GM12878 (cell line): ENCODE measurements around the gene FCER1G. TPM values are rescaled to one million over a fixed set of nuclear protein-coding genes. Genes with fewer than 3 reads are reported as not detected.

Experiments
- ATAC-seq: fragments of 200-7000 bp; cut with Tn5 transposase; 3 replicates; pipeline ENCODE4 v1.9.1; 2020; ENCODE audit warnings: mild to moderate bottlenecking, moderate library complexity
- BruUV-seq: library from RNA; stranded (reverse); fragments of 400-500 nt; replicated peaks from 2 replicates; lab custom pipeline; 2021; lab: Mats Ljungman, UMichigan
- CTCF ChIA-PET: fragments of 300-600 bp; sonication (Branson Sonifier 250); formaldehyde crosslinking; extraction: SDS; loops from one replicate; lab custom pipeline; 2021; ENCODE audit warnings: inconsistent platforms; lab: Yijun Ruan, JAX
- POLR2A ChIA-PET: fragments of 350-600 bp; formaldehyde crosslinking; extraction: SDS; loops from one replicate; lab custom pipeline; 2021; ENCODE audit warnings: inconsistent platforms; lab: Charles Lee
- RAD21 ChIA-PET: fragments of 300-600 bp; sonication (Branson Sonifier 250); formaldehyde crosslinking; loops from one replicate; lab custom pipeline; 2023; ENCODE audit warnings: antibody characterized with exemption; ENCODE audit not compliant: unreplicated experiment; lab: Charles Lee
- SMC1A ChIA-PET: fragments of 300-600 bp; sonication (Branson Sonifier 250); formaldehyde crosslinking; loops from one replicate; lab custom pipeline; 2023; ENCODE audit not compliant: unreplicated experiment, uncharacterized antibody; lab: Charles Lee
- DNase-seq: peaks from one replicate; pipeline ENCODE4 v3.0.0-alpha.2; 2011; ENCODE audit warnings: low read depth, low spot score
- FAIRE-seq: peaks from 3 replicates; lab custom pipeline; 2011; peaks lifted over from hg19 to GRCh38; lab: Jason Lieb, UNC
- H2AFZ ChIP-seq: 2 replicates; pipeline ENCODE4 v1.6.0; 2011; ENCODE audit warnings: low read depth, low read length, control low read depth; ENCODE audit not compliant: control insufficient read depth
- H3K27ac ChIP-seq: 2 replicates; pipeline ENCODE4 v1.5.1; 2011; ENCODE audit warnings: control low read depth; ENCODE audit not compliant: control insufficient read depth, insufficient read depth
- H3K27me3 ChIP-seq, 2 experiments: replicated peaks in 1 of 2; 2 replicates each; pipeline versions ENCODE4 v1.6.0 to v1.6.1; 2011; ENCODE audit warnings: low read length in 1 of 2; ENCODE audit not compliant: control insufficient read depth in 2 of 2, insufficient read depth in 2 of 2
- H3K36me3 ChIP-seq, 2 experiments: 2 replicates each; pipeline ENCODE4 v1.5.1; 2011; ENCODE audit warnings: low read length in 1 of 2; ENCODE audit not compliant: control insufficient read depth in 2 of 2, insufficient read depth in 2 of 2
- H3K4me1 ChIP-seq: 2 replicates; pipeline ENCODE4 v1.6.1; 2011; ENCODE audit warnings: mild to moderate bottlenecking, low read length, moderate library complexity, mixed read lengths; ENCODE audit not compliant: control insufficient read depth, insufficient read depth
- H3K4me2 ChIP-seq: 2 replicates; pipeline ENCODE4 v1.6.0; 2011; ENCODE audit warnings: control low read depth; ENCODE audit not compliant: control insufficient read depth, insufficient read depth
- H3K4me3 ChIP-seq: fragments of 200-600 bp; sonication (generic); 2 replicates; pipeline ENCODE4 v1.5.1; 2016
- H3K79me2 ChIP-seq: 2 replicates; pipeline ENCODE4 v1.6.0; 2011; ENCODE audit warnings: low read length; ENCODE audit not compliant: control insufficient read depth, insufficient read depth
- H3K9ac ChIP-seq: 2 replicates; pipeline ENCODE4 v1.8.0; 2011; ENCODE audit warnings: low read length, control low read depth, mixed read lengths; ENCODE audit not compliant: control insufficient read depth, insufficient read depth
- H3K9me3 ChIP-seq: replicated peaks from 3 replicates; pipeline ENCODE4 v1.5.1; 2011; ENCODE audit warnings: mild to moderate bottlenecking, low read length; ENCODE audit not compliant: control insufficient read depth, insufficient read depth
- H4K20me1 ChIP-seq: 2 replicates; pipeline ENCODE4 v1.6.0; 2011; ENCODE audit not compliant: control insufficient read depth, insufficient read depth
- CREB1 ChIP-seq: IDR thresholded peaks from 2 replicates; pipeline ENCODE4 v1.6.1; 2012; ENCODE audit warnings: low read depth, mild to moderate bottlenecking, inconsistent platforms
- EGR1 ChIP-seq, 2 experiments: IDR thresholded peaks; 1 replicate in 1 of 2; 2 replicates in 1 of 2; pipeline ENCODE4 v1.6.1; 2011 to 2012; ENCODE audit warnings: low read depth in 2 of 2, low read length in 2 of 2, borderline replicate concordance in 1 of 2, mild to moderate bottlenecking in 1 of 2, moderate library complexity in 1 of 2
- ETV6 ChIP-seq, 2 experiments: fragments of 450-650 bp in 1 of 2; IDR thresholded peaks in 1 of 2; conservative IDR thresholded peaks in 1 of 2; 2 replicates each; pipeline ENCODE4 v1.6.1; 2014; ENCODE audit warnings: antibody characterized with exemption in 1 of 2, borderline replicate concordance in 1 of 2, low read depth in 1 of 2, mild to moderate bottlenecking in 1 of 2, moderate library complexity in 1 of 2
- FOS ChIP-seq: IDR thresholded peaks from 3 replicates; pipeline ENCODE4 v1.6.1; 2011; ENCODE audit warnings: borderline replicate concordance; ENCODE audit not compliant: insufficient read length; ENCODE audit errors: extremely low read depth
- HCFC1 ChIP-seq: fragments of 150-350 bp; IDR thresholded peaks from 2 replicates; pipeline ENCODE4 v1.6.1; 2014; ENCODE audit warnings: low read length
- IKZF2 ChIP-seq, 2 experiments: fragments of 450-650 bp; IDR thresholded peaks; 2 replicates each; pipeline ENCODE4 v1.6.1; 2017; ENCODE audit warnings: mild to moderate bottlenecking in 2 of 2, moderate library complexity in 2 of 2
- KLF5 ChIP-seq: fragments of 450-650 bp; IDR thresholded peaks from 2 replicates; pipeline ENCODE4 v1.6.1; 2014; ENCODE audit warnings: mild to moderate bottlenecking; ENCODE audit not compliant: partially characterized antibody
- POU2F2 ChIP-seq: IDR thresholded peaks from 3 replicates; pipeline ENCODE4 v1.6.1; 2011; ENCODE audit warnings: low read depth, mild to moderate bottlenecking, low read length, borderline replicate concordance
- RELA ChIP-seq: fragments of 450-650 bp; IDR thresholded peaks from 2 replicates; pipeline ENCODE4 v1.8.0; 2014; ENCODE audit warnings: borderline replicate concordance; ENCODE audit not compliant: partially characterized antibody
- RFX5 ChIP-seq: IDR thresholded peaks from 2 replicates; pipeline ENCODE4 v1.6.1; 2011; ENCODE audit warnings: low read depth, low read length, improper control_type of control experiment
- SREBF2 ChIP-seq: IDR thresholded peaks from 2 replicates; pipeline ENCODE4 v1.6.1; 2012; ENCODE audit warnings: mild to moderate bottlenecking, low read length
- YY1 ChIP-seq: IDR thresholded peaks from 2 replicates; pipeline ENCODE4 v1.6.1; 2011; ENCODE audit warnings: low read depth, mild to moderate bottlenecking, low read length
- ZNF207 ChIP-seq: fragments of 450-650 bp; IDR thresholded peaks from 2 replicates; pipeline ENCODE4 v1.6.1; 2014; ENCODE audit warnings: antibody characterized with exemption, mild to moderate bottlenecking, borderline replicate concordance
- ZNF274 ChIP-seq: IDR thresholded peaks from one replicate; pipeline ENCODE4 v1.8.0; 2011; ENCODE audit not compliant: insufficient read length, insufficient read depth
- ZNF622 ChIP-seq: fragments of 450-650 bp; IDR thresholded peaks from 2 replicates; pipeline ENCODE4 v1.6.1; 2017; ENCODE audit warnings: mild to moderate bottlenecking, inconsistent platforms
- ZZZ3 ChIP-seq: IDR thresholded peaks from 2 replicates; pipeline ENCODE4 v1.6.1; 2011; ENCODE audit warnings: low read depth; ENCODE audit not compliant: control insufficient read depth, insufficient read length
- WGBS: methylation state at CpG from one replicate; pipeline ENCODE4 v1.1.6; 2016; ENCODE audit warnings: low lambda C conversion rate; ENCODE audit not compliant: insufficient replicate concordance, insufficient coverage; ENCODE audit errors: missing lambda C conversion rate; 5-methylcytosine and 5-hydroxymethylcytosine counted together
- in situ Hi-C: fragments of 300-500 bp; cut with MboI; formaldehyde crosslinking; loops from 9 replicates; pipeline ENCODE4 v1.14.3; 2018; ENCODE audit warnings: mixed read lengths
- intact Hi-C: fragments of 100-400 bp; cut with micrococcal nuclease; formaldehyde crosslinking; loops from one replicate; pipeline ENCODE4 v1.14.2; 2022; ENCODE audit not compliant: unreplicated experiment
- polyA plus RNA-seq, 11 experiments: library from polyadenylated mRNA; depleted of rRNA in 4 of 11; unstranded in 6 of 11; stranded (reverse) in 5 of 11; fragments of >200 nt; fragmentation: Nextera tagmentation in 4 of 11; fragmentation: Illumina TruSeq in 1 of 11; extraction: Ambion mirVana in 4 of 11; extraction: Trizol in 1 of 11; gene quantifications; 1 replicate in 1 of 11; 2 replicates in 10 of 11; pipeline versions ENCODE4 v1.2.1 to v1.2.3, GENCODE V29; 2011 to 2016; ENCODE audit warnings: inconsistent platforms in 2 of 11, missing spikeins in 2 of 11, low read depth in 1 of 11
- total RNA-seq, 4 experiments: library from RNA; depleted of rRNA in 3 of 4; stranded (reverse); fragments of >200 nt in 3 of 4; fragmentation: Illumina TruSeq in 1 of 4; extraction: Trizol in 1 of 4; gene quantifications; 2 replicates each; pipeline versions ENCODE4 v1.2.1 to v1.2.3, GENCODE V29; 2013 to 2021
- TF ChIP-seq, protein P1 (sequence below): IDR thresholded peaks from 2 replicates; pipeline ENCODE4 v1.6.1; 2011; ENCODE audit warnings: low read depth, mild to moderate bottlenecking, low read length, moderate library complexity, borderline replicate concordance; ENCODE audit errors: extremely low read depth
- TF ChIP-seq, protein P2 (sequence below): fragments of 150-350 bp; IDR thresholded peaks from 2 replicates; pipeline ENCODE4 v1.6.1; 2016; ENCODE audit warnings: low read depth, low read length
- TF ChIP-seq, protein P3 (sequence below): fragments of 450-650 bp; formaldehyde crosslinking; IDR thresholded peaks from 2 replicates; pipeline ENCODE4 v1.4.0; 2022; ENCODE audit warnings: mild to moderate bottlenecking, moderate library complexity

The FCER1G gene
- total and polyA plus RNA-seq, 10 of the 15 experiments (the other 5 are each of a cell fraction or from before 2014, with no cell fraction given) = 0.40 to 1.9 (median 0.89) TPM

DNA sequence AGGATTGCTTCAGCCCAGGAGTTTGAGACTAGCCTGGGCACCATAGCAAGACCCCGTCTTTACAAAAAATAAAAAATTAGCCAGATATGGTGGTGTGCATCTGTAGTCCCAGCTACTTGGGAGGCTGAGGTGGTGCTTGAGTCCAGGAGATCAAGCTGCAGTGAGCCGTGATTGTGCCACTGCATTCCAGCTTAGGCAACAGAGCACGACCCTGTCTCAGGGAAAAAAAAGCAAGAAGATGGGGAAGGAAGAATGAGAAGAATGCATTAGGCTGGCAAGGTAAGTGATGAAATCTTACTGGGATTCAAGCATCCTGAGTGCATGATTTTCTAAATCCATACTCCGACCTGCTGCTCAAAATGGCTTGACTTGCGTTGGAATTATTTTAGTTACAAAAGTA, 50.2 kb downstream of the FCER1G start:
- Histone ChIP-seq H3K4me2 (no peak overlapping the region), H3K79me2 (no peaks in the 10 kb centered on the region), H4K20me1 (no peaks in the 10 kb centered on the region), H3K27ac (no peak overlapping the region), H3K27me3 (no peaks in the 10 kb centered on the region; a peak in 1 of 4 replicates), H3K4me1 (peaks cover 12% of the 10 kb centered on the region), H3K36me3 (no peaks in the 10 kb centered on the region), H2AFZ (no peak overlapping the region), H3K9ac (no peak overlapping the region), H3K9me3 (no peaks in the 10 kb centered on the region), H3K4me3 (no peak overlapping the region)
- in situ Hi-C loops (no loop called here), intact Hi-C loops (no loop called here)
- CTCF ChIA-PET = interaction anchor here (0.6 to 2.0 kb wide), 2 partner anchors 20 to 29 kb away, joined by 3 to 7 read pairs; no protein-coding TSS in a partner anchor
- POLR2A ChIA-PET = interaction anchor here (0.6 to 1.0 kb wide), 2 partner anchors 83 kb away, joined by 3 to 4 read pairs; no protein-coding TSS in a partner anchor
- ATAC-seq (no peak), DNase-seq (no peak), FAIRE-seq (no peak)
- TF ChIP-seq ZZZ3 (no peak), RFX5 (no peak), FOS (no peak), CREB1 (no peak), EGR1 (IDR thresholded peaks at IDR 0.05; ENCODE audit: borderline replicate concordance in 1 of 2, low read depth in 2 of 2, low read length in 2 of 2) (no peak), POU2F2 (no peak), SREBF2 (no peak), KLF5 (no peak), ETV6 (conservative IDR thresholded peaks at IDR 0.05 in 1 of 2, IDR thresholded peaks at IDR 0.05 in 1 of 2; ENCODE audit: borderline replicate concordance in 1 of 2, low read depth in 1 of 2) (no peak), ZNF622 (no peak), RELA (no peak), YY1 (no peak), IKZF2 (IDR thresholded peaks at IDR 0.05) (no peak), ZNF207 (no peak), ZNF274 (no peak), HCFC1 (no peak)
- TF ChIP-seq, protein P1, sequence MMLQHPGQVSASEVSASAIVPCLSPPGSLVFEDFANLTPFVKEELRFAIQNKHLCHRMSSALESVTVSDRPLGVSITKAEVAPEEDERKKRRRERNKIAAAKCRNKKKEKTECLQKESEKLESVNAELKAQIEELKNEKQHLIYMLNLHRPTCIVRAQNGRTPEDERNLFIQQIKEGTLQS = no peak
- TF ChIP-seq, protein P2, sequence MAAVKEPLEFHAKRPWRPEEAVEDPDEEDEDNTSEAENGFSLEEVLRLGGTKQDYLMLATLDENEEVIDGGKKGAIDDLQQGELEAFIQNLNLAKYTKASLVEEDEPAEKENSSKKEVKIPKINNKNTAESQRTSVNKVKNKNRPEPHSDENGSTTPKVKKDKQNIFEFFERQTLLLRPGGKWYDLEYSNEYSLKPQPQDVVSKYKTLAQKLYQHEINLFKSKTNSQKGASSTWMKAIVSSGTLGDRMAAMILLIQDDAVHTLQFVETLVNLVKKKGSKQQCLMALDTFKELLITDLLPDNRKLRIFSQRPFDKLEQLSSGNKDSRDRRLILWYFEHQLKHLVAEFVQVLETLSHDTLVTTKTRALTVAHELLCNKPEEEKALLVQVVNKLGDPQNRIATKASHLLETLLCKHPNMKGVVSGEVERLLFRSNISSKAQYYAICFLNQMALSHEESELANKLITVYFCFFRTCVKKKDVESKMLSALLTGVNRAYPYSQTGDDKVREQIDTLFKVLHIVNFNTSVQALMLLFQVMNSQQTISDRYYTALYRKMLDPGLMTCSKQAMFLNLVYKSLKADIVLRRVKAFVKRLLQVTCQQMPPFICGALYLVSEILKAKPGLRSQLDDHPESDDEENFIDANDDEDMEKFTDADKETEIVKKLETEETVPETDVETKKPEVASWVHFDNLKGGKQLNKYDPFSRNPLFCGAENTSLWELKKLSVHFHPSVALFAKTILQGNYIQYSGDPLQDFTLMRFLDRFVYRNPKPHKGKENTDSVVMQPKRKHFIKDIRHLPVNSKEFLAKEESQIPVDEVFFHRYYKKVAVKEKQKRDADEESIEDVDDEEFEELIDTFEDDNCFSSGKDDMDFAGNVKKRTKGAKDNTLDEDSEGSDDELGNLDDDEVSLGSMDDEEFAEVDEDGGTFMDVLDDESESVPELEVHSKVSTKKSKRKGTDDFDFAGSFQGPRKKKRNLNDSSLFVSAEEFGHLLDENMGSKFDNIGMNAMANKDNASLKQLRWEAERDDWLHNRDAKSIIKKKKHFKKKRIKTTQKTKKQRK = no peak
- TF ChIP-seq, protein P3, sequence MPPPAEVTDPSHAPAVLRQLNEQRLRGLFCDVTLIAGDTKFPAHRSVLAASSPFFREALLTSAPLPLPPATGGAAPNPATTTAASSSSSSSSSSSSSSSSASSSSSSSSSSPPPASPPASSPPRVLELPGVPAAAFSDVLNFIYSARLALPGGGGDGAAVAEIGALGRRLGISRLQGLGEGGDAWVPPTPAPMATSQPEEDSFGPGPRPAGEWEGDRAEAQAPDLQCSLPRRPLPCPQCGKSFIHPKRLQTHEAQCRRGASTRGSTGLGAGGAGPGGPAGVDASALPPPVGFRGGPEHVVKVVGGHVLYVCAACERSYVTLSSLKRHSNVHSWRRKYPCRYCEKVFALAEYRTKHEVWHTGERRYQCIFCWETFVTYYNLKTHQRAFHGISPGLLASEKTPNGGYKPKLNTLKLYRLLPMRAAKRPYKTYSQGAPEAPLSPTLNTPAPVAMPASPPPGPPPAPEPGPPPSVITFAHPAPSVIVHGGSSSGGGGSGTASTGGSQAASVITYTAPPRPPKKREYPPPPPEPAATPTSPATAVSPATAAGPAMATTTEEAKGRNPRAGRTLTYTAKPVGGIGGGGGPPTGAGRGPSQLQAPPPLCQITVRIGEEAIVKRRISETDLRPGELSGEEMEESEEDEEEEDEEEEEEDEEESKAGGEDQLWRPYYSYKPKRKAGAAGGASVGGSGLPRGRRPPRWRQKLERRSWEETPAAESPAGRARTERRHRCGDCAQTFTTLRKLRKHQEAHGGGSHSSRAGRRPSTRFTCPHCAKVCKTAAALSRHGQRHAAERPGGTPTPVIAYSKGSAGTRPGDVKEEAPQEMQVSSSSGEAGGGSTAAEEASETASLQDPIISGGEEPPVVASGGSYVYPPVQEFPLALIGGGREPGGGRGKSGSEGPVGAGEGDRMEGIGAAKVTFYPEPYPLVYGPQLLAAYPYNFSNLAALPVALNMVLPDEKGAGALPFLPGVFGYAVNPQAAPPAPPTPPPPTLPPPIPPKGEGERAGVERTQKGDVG = no peak
- 46% methylated on average over 5 of the region's 5 CpGs for WGBS
- SMC1A ChIA-PET = no interaction called here
- BruUV-seq = no TSS peak
- RAD21 ChIA-PET = no interaction called here
